ENCODE measurements around the gene CFAP53.

The CFAP53 gene, protein sequence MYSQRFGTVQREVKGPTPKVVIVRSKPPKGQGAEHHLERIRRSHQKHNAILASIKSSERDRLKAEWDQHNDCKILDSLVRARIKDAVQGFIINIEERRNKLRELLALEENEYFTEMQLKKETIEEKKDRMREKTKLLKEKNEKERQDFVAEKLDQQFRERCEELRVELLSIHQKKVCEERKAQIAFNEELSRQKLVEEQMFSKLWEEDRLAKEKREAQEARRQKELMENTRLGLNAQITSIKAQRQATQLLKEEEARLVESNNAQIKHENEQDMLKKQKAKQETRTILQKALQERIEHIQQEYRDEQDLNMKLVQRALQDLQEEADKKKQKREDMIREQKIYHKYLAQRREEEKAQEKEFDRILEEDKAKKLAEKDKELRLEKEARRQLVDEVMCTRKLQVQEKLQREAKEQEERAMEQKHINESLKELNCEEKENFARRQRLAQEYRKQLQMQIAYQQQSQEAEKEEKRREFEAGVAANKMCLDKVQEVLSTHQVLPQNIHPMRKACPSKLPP

DNA sequence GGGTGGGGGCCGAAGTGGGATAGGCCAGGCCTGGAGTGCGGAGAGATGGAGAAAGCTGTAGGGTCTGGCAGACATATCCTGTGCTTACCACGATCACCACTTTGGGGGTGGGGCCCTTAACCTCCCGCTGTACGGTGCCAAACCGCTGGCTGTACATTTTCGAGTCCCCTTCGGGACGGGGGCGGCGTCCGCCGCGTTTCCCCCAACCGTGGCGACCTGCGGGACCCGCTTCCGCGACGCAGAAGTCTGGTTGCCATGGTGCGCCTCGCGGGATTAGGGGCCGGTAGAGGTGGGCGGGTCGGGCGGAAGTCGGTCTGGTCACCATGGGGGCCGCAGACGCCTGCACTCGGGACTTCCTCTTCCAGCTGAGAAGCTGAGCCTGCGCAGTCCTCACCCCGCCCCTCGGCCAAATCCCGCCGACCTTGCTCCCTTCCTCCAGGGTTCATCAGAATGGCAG is at the start of gene CFAP53:
Gene CFAP53 (minus strand): TSS at position 248 of the 457 bp plus-strand sequence. CDS start 91 bp downstream, at position 157.
- POLR2A ChIA-PET, result interaction anchor here (1.0 kb wide), 1 partner anchor 15 kb away, joined by 6 read pairs; the partner anchor contains the start of gene MBD1

DNA sequence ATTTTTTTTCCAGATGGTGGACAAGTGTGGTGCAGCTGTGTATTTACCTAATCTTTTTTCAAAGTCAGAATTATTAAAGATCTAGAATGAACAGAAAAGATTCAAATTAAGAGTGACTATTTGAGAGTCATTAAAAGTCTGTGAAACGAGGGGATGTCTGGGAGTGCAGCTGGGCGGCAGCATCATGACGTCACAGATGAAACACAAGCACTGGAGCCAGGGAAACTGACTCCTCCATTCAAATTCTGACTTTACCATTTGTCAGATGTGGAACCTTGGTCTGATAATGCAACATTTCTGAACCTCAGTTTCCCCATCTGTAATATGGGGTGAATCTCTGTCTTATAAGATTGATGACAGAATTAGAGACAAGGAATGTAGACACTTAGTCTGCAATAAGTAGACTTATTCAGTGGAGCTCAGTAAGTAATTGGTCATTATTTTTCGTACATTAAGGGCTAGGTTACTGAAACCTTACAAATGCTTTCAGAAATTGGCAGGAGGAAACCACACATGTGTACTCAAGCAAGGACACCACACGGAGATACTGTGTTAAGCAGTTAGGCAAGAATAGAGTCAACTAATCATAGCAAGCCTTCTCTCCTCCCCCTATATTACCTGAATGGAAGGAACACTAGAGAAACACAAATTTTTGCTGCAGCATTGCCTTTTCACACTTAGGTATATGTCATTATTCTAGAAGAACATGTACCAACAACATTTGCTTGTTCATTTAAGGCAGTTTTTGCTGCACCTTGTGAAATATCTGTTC is 49.0 kb upstream of the CFAP53 start:
- no peak for DNase-seq (ENCODE audit: extremely low spot score)
- CTCF ChIA-PET, result no interaction called here
- TF ChIP-seq, protein P1, sequence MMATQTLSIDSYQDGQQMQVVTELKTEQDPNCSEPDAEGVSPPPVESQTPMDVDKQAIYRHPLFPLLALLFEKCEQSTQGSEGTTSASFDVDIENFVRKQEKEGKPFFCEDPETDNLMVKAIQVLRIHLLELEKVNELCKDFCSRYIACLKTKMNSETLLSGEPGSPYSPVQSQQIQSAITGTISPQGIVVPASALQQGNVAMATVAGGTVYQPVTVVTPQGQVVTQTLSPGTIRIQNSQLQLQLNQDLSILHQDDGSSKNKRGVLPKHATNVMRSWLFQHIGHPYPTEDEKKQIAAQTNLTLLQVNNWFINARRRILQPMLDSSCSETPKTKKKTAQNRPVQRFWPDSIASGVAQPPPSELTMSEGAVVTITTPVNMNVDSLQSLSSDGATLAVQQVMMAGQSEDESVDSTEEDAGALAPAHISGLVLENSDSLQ (IDR thresholded peaks at IDR 0.05), result no peak
- TF ChIP-seq SUZ12 (IDR thresholded peaks at IDR 0.05) (no peak), TARDBP (IDR thresholded peaks at IDR 0.05) (no peak), SP1 (IDR thresholded peaks at IDR 0.05) (no peak), FOXK2 (IDR thresholded peaks at IDR 0.05) (no peak), FOXA1 (IDR thresholded peaks at IDR 0.05) (no peak)
- POLR2A ChIA-PET, result no interaction called here

More for the DNA sequence above, at the start of gene CFAP53:
- TF ChIP-seq L3MBTL2 (conservative IDR thresholded peaks at IDR 0.05), result peak; percentile 35; the same call in 1 of the 2 replicates
- TF ChIP-seq SUZ12 (IDR thresholded peaks at IDR 0.05), result no peak
- peak; percentile 85 for DNase-seq (ENCODE audit: extremely low spot score)
- CTCF ChIA-PET, result no interaction called here

DNA sequence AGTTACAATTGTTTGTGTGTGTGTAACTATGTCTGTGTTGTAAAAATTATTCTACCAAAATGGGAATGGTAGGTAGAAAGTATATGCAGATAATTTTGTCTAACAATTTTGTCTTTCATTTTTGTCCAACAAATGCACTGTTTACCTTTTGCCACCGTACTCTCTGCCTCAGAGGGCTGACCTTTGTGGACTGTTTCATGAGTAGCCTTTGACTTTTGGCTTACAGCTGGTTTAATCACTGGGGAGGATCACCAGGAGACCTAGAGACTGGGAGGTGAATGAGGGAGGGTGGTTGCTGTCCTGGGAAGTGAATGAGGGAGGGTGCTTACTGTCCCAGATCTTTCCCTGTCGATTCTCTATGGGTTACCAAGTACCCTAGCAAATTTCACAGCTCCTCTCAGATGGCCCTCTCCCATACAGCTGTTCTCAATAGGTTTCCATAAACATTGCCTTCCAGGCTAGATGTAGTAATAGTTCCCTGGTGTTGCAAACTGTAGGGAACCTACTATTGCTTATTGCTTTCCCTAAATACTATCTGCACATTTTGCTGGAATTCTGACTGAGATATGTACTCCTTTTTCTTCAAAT is 47.7 kb upstream of the CFAP53 start:
- ChIA-PET CTCF (no interaction called here), POLR2A (no interaction called here)
- TF ChIP-seq SUZ12 (IDR thresholded peaks at IDR 0.05) (no peak), FOXA1 (IDR thresholded peaks at IDR 0.05) (no peak), ARNT (IDR thresholded peaks at IDR 0.05) (no peak), LEF1 (IDR thresholded peaks at IDR 0.05; ENCODE audit: borderline replicate concordance) (no peak), CTBP1 (IDR thresholded peaks at IDR 0.05; ENCODE audit: borderline replicate concordance) (no peak), TARDBP (IDR thresholded peaks at IDR 0.05) (no peak), ELF4 (IDR thresholded peaks at IDR 0.05) (no peak), ZNF384 (IDR thresholded peaks at IDR 0.05) (no peak), BHLHE40 (IDR thresholded peaks at IDR 0.05; ENCODE audit: borderline replicate concordance) (no peak), NFRKB (IDR thresholded peaks at IDR 0.05) (no peak), HDGF (IDR thresholded peaks at IDR 0.05; ENCODE audit: borderline replicate concordance) (no peak), SP1 (IDR thresholded peaks at IDR 0.05) (no peak), FOXK2 (IDR thresholded peaks at IDR 0.05) (no peak), L3MBTL2 (conservative IDR thresholded peaks at IDR 0.05) (no peak), FOXM1 (IDR thresholded peaks at IDR 0.05; ENCODE audit: borderline replicate concordance) (no peak)
- TF ChIP-seq, protein P1 (IDR thresholded peaks at IDR 0.05), result no peak
- DNase-seq (ENCODE audit: extremely low spot score), result no peak

DNA sequence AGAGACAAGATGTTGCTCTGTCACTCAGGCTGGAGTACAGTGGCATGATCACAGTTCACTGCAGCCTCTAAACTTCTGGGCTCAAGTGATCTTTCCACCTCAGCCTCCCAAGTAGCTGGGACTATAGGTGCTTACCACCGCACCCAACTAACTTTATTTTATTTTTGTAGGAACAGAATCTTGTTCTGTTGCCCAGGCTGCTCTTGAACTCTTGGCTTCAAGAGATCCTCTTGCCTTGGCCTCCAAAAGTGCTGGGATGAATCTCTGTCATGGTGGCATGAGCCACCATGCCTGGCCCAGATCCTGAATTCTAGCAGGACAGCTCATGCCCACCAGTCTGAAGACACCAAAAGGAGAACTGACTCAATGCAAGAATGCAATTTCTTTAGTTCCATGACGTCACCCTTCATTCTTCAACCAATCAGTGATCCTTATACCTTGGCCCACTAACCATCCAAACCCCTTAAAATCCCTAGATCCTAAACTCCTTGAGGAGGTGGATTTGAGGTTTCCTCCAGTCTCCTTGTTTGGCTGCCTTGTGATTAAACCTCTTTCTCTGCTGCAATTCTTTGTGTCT is 46.8 kb upstream of the CFAP53 start:
- ChIA-PET POLR2A (no interaction called here), CTCF (no interaction called here)
- no peak for DNase-seq (ENCODE audit: extremely low spot score)
- TF ChIP-seq FOXK2 (IDR thresholded peaks at IDR 0.05) (no peak), SUZ12 (IDR thresholded peaks at IDR 0.05) (no peak), SP1 (IDR thresholded peaks at IDR 0.05) (no peak), LEF1 (IDR thresholded peaks at IDR 0.05; ENCODE audit: borderline replicate concordance) (no peak), FOXA1 (IDR thresholded peaks at IDR 0.05) (no peak), L3MBTL2 (conservative IDR thresholded peaks at IDR 0.05) (no peak)
- TF ChIP-seq, protein P1 (IDR thresholded peaks at IDR 0.05), result no peak

DNA sequence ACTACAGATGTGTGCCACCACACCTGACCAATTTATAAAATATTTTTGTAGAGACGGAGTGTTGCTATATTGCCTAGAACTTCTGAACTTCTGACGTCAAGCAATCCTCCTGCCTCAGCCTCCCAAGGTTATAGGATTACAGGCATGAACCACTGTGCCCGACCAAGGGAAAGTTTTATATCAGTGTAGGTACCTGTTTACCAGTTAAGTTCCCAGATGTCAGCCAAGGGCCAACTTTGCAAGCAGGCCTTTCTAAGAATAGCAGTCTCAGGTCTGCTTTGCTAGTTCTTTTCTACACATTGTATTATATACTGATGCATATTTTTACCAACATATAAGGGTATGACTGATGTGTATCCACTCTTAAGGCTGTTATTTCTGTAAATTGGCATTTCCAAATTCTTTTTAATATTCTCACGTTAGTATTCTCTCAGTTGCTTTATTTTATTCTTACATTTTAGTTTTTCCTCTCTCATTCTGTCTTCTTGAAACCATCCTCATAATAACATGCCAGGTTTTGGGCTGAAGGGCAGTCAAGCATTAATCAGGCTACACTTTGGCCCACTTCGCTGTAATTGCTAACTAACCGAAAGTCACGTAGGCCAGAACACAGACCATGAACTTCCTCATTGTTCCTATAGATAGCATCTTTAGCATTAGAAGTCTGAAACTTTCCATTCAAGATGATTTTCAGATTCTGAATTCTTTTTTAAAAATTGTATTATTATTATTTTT is 46.2 kb upstream of the CFAP53 start:
- DNase-seq (ENCODE audit: extremely low spot score), result no peak
- TF ChIP-seq ZNF384 (IDR thresholded peaks at IDR 0.05) (no peak), LEF1 (IDR thresholded peaks at IDR 0.05; ENCODE audit: borderline replicate concordance) (no peak), BHLHE40 (IDR thresholded peaks at IDR 0.05; ENCODE audit: borderline replicate concordance) (no peak), FOXA1 (IDR thresholded peaks at IDR 0.05) (no peak), ARNT (IDR thresholded peaks at IDR 0.05) (no peak), FOXK2 (IDR thresholded peaks at IDR 0.05) (no peak), SP1 (IDR thresholded peaks at IDR 0.05) (no peak)
- ChIA-PET CTCF (no interaction called here), POLR2A (no interaction called here)
